Activated B cell treated with CpG ODN at 0.5 μM for 24 hours (primary cell): ENCODE data around the gene PTPRR. TPM values are rescaled to one million over a fixed set of nuclear protein-coding genes. Genes with fewer than 3 reads are reported as not detected.

Experiments
- ATAC-seq: fragments of 200-7000 bp; cut with Tn5 transposase; one replicate; pipeline ENCODE4 v1.10.0; 2021; ENCODE audit warnings: low read depth, mild to moderate bottlenecking, moderate library complexity
- CTCF ChIA-PET: fragments of 350-600 bp; sonication (Branson Sonifier 250); formaldehyde crosslinking; loops from one replicate; lab custom pipeline; 2021; ENCODE audit warnings: antibody characterized with exemption; lab: Charles Lee
- POLR2A ChIA-PET: fragments of 350-600 bp; sonication (Branson Sonifier 250); formaldehyde crosslinking; loops from one replicate; lab custom pipeline; 2021; ENCODE audit warnings: antibody characterized with exemption; lab: Charles Lee
- DNase-seq: peaks from one replicate; pipeline ENCODE4 v3.0.0; 2022
- H3K27ac Mint-ChIP-seq: one replicate; pipeline ENCODE4 v1.8.0; 2020; ENCODE audit warnings: mixed read lengths
- H3K27me3 Mint-ChIP-seq: one replicate; pipeline ENCODE4 v1.8.0; 2021; ENCODE audit warnings: mixed read lengths
- H3K36me3 Mint-ChIP-seq: one replicate; pipeline ENCODE4 v1.8.0; 2021; ENCODE audit warnings: low read depth, mixed read lengths
- H3K4me1 Mint-ChIP-seq: one replicate; pipeline ENCODE4 v1.8.0; 2021; ENCODE audit warnings: mixed read lengths
- H3K4me3 Mint-ChIP-seq: one replicate; pipeline ENCODE4 v1.8.0; 2020; ENCODE audit warnings: mild to moderate bottlenecking, mixed read lengths
- H3K9me3 Mint-ChIP-seq: one replicate; pipeline ENCODE4 v1.8.0; 2020; ENCODE audit warnings: mixed read lengths
- intact Hi-C: fragments of 100-400 bp; cut with micrococcal nuclease; formaldehyde crosslinking; loops from one replicate; pipeline ENCODE4 v1.15.1; 2024
- total RNA-seq: library from RNA; stranded (reverse); gene quantifications from 2 replicates; pipeline ENCODE4 v1.2.3, GENCODE V29; 2022
- TF ChIP-seq, protein P1 (sequence below): fragments of 200-600 bp; IDR thresholded peaks from one replicate; pipeline ENCODE4 v1.8.0; 2022; ENCODE audit warnings: antibody characterized with exemption, mild to moderate bottlenecking

Gene PTPRR
- total RNA-seq, 1 donor from 2014 or later: not detected

DNA sequence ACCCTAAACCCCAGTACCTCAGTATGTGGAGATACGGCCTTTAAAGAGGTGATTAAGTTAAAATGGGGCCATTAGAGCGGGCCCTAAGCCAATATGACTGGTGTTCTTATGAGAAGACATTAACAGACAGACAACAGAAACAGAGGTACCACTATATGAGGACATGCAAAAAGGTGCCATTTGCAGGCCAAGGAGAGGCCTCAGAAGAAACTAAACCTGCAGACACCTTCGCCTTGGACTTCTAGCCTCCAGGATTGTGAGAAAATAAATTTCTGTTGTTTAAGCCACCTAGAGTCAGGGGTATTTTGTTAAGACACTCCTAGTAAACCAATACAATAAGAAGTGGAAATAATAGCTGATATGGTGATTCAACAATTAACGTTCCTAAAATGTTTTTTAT is 315.9 kb downstream of the PTPRR start:
- H3K4me3 Mint-ChIP-seq: no peak overlapping the region
- TF ChIP-seq, protein P1, sequence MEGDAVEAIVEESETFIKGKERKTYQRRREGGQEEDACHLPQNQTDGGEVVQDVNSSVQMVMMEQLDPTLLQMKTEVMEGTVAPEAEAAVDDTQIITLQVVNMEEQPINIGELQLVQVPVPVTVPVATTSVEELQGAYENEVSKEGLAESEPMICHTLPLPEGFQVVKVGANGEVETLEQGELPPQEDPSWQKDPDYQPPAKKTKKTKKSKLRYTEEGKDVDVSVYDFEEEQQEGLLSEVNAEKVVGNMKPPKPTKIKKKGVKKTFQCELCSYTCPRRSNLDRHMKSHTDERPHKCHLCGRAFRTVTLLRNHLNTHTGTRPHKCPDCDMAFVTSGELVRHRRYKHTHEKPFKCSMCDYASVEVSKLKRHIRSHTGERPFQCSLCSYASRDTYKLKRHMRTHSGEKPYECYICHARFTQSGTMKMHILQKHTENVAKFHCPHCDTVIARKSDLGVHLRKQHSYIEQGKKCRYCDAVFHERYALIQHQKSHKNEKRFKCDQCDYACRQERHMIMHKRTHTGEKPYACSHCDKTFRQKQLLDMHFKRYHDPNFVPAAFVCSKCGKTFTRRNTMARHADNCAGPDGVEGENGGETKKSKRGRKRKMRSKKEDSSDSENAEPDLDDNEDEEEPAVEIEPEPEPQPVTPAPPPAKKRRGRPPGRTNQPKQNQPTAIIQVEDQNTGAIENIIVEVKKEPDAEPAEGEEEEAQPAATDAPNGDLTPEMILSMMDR: no peak
- no peak overlapping the region for H3K27ac Mint-ChIP-seq
- H3K9me3 Mint-ChIP-seq: no peaks in the 10 kb centered on the region
- no peaks in the 10 kb centered on the region for H3K36me3 Mint-ChIP-seq
- CTCF ChIA-PET: no interaction called here
- POLR2A ChIA-PET: no interaction called here
- H3K27me3 Mint-ChIP-seq: peaks cover 27% of the 10 kb centered on the region
- DNase-seq (no peak), ATAC-seq (no peak)
- intact Hi-C loops: no loop called here
- peaks cover 2% of the 10 kb centered on the region for H3K4me1 Mint-ChIP-seq

DNA sequence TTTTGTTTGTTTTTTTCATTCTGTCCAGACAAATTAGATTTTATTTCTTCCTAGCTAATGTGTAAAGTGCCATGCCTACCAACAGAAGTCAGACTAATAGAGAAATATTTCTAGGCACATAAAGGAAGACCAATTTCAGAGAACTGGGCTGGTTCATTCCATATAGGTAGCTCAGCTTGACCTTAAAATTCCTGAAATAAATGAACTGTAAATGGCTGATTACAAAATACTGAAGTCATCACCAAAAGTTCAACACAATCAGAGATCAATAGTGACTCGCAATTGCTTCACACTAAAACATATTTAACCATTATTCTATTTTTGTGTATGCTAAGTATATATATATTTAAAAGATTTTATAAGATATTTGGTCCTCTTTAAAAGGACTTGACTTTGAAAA is 317.5 kb downstream of the PTPRR start:
- H3K4me3 Mint-ChIP-seq: no peak overlapping the region
- TF ChIP-seq, protein P1: no peak
- no peaks in the 10 kb centered on the region for H3K36me3 Mint-ChIP-seq
- peaks cover 14% of the 10 kb centered on the region for H3K27me3 Mint-ChIP-seq
- no peaks in the 10 kb centered on the region for H3K4me1 Mint-ChIP-seq
- intact Hi-C loops: no loop called here
- no peaks in the 10 kb centered on the region for H3K9me3 Mint-ChIP-seq
- ChIA-PET CTCF (no interaction called here), POLR2A (no interaction called here)
- DNase-seq: no peak
- no peak for ATAC-seq
- no peak overlapping the region for H3K27ac Mint-ChIP-seq

DNA sequence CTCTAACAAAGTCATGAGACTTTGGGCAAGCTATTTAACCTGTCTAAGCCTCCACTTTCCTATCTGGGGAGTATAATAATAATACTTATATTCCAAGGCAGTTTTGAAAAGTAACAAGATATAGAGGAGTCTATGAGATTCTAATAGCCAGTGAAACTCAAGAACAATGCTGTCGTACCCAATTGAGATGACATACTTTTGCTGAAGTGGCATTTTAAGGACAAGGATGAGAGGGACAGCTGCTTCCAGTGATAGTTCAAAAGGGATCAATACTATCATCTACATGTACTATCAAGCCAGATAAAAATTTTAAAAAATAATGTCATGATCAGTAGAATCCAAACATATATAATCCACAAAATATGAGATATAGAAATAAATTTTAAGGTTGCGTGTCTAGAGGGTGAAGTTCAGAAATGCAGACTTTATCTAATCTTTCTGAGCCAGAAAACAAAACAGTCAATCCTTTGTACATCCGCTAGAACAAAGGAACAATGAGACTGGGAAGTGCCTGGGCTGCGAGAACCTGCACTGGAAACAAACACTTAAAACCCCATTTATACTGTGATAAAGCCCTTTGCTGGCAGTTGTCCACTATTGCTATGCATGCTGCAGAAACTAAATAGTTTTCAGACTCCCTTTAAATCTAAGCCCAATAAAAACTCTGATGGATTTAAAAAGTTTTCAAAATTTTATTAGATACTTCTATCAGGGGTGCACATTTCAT is 321.9 kb downstream of the PTPRR start:
- intact Hi-C loops: no loop called here
- ChIA-PET POLR2A (no interaction called here), CTCF (no interaction called here)
- Mint-ChIP-seq H3K36me3 (no peaks in the 10 kb centered on the region), H3K27ac (no peak overlapping the region), H3K27me3 (peaks cover 6% of the 10 kb centered on the region), H3K9me3 (no peaks in the 10 kb centered on the region), H3K4me1 (no peaks in the 10 kb centered on the region), H3K4me3 (no peak overlapping the region)
- TF ChIP-seq, protein P1: no peak
- ATAC-seq (no peak), DNase-seq (no peak)

DNA sequence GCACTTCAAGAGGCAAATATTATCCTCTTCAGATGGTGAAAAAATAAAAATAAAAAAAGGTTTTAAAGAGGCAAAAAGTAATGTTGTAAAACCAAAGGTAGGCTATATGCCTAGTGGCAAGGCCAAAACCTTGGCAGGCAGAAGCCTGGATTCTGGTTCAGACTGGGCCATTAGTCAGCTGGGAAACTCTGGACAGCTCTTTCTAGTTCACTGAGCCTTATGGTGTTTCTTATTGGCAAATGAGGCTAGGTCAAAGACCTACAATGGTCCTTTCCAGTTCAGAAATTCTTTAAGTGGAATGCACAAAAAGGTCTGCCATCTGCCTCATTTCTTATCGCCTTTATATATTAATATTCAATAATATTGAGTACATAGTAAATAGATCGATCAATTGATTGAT is 327.9 kb downstream of the PTPRR start:
- intact Hi-C loops: no loop called here
- no peaks in the 10 kb centered on the region for H3K4me1 Mint-ChIP-seq
- CTCF ChIA-PET: no interaction called here
- DNase-seq: no peak
- ATAC-seq: no peak
- TF ChIP-seq, protein P1: no peak
- POLR2A ChIA-PET: interaction anchor here (0.6 kb wide), 1 partner anchor 232 kb away, joined by 3 read pairs; no protein-coding TSS in a partner anchor
- no peaks in the 10 kb centered on the region for H3K9me3 Mint-ChIP-seq
- peaks cover 2% of the 10 kb centered on the region for H3K27me3 Mint-ChIP-seq
- H3K4me3 Mint-ChIP-seq: no peak overlapping the region
- no peak overlapping the region for H3K27ac Mint-ChIP-seq
- H3K36me3 Mint-ChIP-seq: no peaks in the 10 kb centered on the region

DNA sequence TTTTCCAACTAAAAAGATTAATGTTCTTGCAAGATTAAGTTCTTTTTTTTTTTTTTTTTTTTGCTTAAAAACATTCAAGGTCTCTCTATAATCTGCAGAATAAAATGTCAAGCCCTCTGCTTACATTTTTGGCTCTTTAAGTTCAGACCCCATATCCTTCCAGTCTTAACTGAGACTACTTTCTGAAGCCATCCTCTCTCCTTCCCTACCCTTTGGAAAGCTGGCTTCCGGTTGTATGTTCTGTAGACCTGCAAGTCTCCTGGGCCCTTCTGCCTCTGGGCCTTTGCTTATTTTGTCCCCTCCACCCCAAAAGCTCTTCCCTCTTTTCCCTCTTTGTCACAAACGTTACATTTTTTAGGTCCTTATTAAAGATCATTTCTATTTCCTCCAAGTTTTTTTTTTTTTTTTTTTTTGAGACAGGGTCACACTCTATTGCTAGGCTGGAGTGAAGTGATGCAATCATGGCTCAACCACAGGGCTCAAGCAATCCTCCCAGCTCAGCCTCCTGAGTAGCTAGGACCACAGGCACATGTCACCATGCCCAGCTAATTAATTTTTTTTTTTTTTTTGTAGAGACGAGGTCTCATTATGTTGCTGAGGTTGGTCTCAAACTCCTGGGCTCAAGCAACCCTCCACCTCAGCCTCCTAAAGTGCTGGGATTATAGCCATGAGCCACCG is 329.9 kb downstream of the PTPRR start:
- H3K4me1 Mint-ChIP-seq: no peaks in the 10 kb centered on the region
- TF ChIP-seq, protein P1: no peak
- H3K27ac Mint-ChIP-seq: no peak overlapping the region
- no peaks in the 10 kb centered on the region for H3K36me3 Mint-ChIP-seq
- no peak for ATAC-seq
- POLR2A ChIA-PET: no interaction called here
- H3K27me3 Mint-ChIP-seq: peaks cover 2% of the 10 kb centered on the region
- CTCF ChIA-PET: interaction anchor here (1.0 kb wide), 1 partner anchor 9 kb away, joined by 3 read pairs; no protein-coding TSS in a partner anchor
- DNase-seq: no peak
- no peak overlapping the region for H3K4me3 Mint-ChIP-seq
- intact Hi-C loops: loop anchor here (1.0 kb wide), 1 partner anchor 130 kb away; no protein-coding TSS in a partner anchor
- no peaks in the 10 kb centered on the region for H3K9me3 Mint-ChIP-seq
